ENCODE results near the gene ARTN. TPM values are rescaled to one million over a fixed set of nuclear protein-coding genes. Genes with fewer than 3 reads are reported as not detected.

Gene ARTN, protein sequence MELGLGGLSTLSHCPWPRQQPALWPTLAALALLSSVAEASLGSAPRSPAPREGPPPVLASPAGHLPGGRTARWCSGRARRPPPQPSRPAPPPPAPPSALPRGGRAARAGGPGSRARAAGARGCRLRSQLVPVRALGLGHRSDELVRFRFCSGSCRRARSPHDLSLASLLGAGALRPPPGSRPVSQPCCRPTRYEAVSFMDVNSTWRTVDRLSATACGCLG
- total RNA-seq, result under 1 TPM; 0.26 to 0.48 TPM

DNA sequence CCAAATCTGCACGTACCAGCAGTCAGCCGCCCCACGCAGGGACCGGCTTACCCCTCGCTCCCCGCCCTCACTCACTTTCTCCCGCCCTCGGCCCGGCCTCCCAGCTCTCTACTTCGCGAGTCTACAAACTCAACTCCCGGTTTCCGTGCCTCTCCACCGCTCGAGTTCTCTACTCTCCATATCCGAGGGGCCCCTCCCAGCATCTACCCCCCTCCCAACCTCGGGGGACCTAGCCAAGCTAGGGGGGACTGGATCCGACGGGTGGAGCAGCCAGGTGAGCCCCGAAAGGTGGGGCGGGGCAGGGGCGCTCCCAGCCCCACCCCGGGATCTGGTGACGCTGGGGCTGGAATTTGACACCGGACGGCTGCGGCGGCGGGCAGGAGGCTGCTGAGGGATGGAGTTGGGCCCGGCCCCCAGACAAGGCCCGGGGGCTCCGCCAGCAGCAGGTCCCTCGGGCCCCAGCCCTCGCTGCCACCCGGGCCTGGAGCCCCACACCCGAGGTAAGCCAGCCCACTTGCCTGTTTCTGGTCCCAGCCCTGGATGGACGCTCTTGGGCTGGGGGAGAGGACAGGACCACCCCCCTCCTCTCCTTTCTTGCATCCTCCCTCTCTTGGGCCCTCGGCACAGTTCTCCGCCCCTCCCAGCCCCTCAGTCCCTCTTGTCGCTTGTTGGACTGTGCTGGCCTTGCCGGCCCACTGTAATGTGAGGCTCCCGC is at the start of gene ARTN:
Gene ARTN, plus strand, starts transcription at position 416 of the 715 bp plus-strand sequence. CDS start 1,856 bp downstream, outside the sequence.
- intact Hi-C loops (cut with DNase I, micrococcal nuclease), result loop anchor here (1.0 to 10.0 kb wide), 6 partner anchors 114 to 709 kb away; partner anchors contain the start of gene ST3GAL3 (in 1 of the 2)
- Mint-ChIP-seq H3K27ac (no peak within 1 kb of the TSS), H3K4me3 (peak within 1 kb of the TSS; percentile 16)

DNA sequence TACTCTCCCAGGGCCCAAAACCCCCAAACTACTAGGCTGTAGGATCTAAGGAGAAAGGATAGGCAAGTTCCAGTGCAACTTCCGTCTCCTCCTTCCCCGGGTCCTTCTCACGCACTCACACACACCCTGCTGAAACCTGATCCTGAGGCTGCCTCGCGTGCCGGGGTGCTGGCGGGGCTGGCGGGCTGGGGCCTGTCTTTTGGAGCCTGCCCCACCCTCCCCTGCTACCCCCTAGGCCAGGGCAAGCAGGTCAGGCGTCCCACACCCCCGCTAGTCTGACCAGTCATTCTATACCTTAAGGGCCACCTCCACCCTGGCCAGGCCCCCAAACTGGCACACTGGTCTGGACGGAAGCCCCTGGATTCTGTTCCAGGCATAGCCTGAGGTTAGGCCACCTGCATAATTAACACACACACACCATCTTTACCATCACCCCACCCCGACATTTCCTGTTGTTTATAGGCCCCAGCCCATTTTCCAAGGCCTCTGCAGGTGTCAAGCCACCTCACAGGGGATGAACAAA is 48.3 kb upstream of the ARTN start:
- Mint-ChIP-seq H3K4me3 (no peak overlapping the region), H3K27me3 (no peaks in the 10 kb centered on the region), H3K27ac (no peak overlapping the region), H3K36me3 (ENCODE audit: low read depth) (no peaks in the 10 kb centered on the region), H3K4me1 (no peaks in the 10 kb centered on the region), H3K9me3 (ENCODE audit: low read depth) (no peaks in the 10 kb centered on the region)
- intact Hi-C loops (cut with DNase I, micrococcal nuclease), result no loop called here
- ChIA-PET POLR2A (no interaction called here), CTCF (interaction anchor here (0.6 kb wide), 1 partner anchor 362 kb away, joined by 3 read pairs; no protein-coding TSS in a partner anchor)
- DNase-seq (no peak), ATAC-seq (no peak)

More for the DNA sequence above, at the start of gene ARTN:
- Mint-ChIP-seq H3K9me3 (ENCODE audit: low read depth) (no peaks in the 10 kb centered on the region), H3K27me3 (peaks cover 25% of the 10 kb centered on the region), H3K4me1 (peaks cover 15% of the 10 kb centered on the region), H3K36me3 (ENCODE audit: low read depth) (no peaks in the 10 kb centered on the region)
- ChIA-PET POLR2A (interaction anchor here (0.6 to 1.0 kb wide), 2 partner anchors 12 to 279 kb away, joined by 3 to 4 read pairs; no protein-coding TSS in a partner anchor), CTCF (interaction anchor here (0.5 to 6.1 kb wide), 28 partner anchors 8 to 899 kb away, joined by 3 to 136 read pairs (median 6); partner anchors contain the start of genes IPO13, KDM4A and PTPRF)
- peak; percentile 8 for ATAC-seq
- no peak for DNase-seq

DNA sequence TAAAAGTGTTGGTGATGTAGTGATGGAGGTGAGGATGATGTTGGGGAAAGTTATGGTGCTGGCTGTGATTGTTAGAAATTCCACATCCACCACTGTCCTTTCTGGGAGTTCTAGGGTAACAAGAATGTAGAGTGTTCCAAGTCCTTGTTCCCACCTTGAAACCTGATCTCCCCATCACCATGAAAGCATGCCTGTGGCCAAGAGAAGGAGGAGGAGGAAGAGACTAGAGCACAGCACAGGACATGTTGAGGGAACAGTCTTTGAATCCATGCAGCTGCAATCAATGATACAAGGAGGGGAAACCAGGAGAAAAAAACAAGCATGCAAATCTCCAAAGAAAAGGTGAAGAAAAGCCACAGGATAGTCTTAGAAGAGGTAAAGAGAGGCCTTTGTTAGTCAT is 45.9 kb upstream of the ARTN start:
- POLR2A ChIA-PET, result no interaction called here
- ATAC-seq, result no peak
- no peaks in the 10 kb centered on the region for H3K27me3 Mint-ChIP-seq
- intact Hi-C loops (cut with DNase I, micrococcal nuclease), result no loop called here
- no peak overlapping the region for H3K27ac Mint-ChIP-seq
- CTCF ChIA-PET, result no interaction called here
- no peaks in the 10 kb centered on the region for H3K36me3 Mint-ChIP-seq (ENCODE audit: low read depth)
- no peak overlapping the region for H3K4me3 Mint-ChIP-seq
- H3K9me3 Mint-ChIP-seq (ENCODE audit: low read depth), result no peaks in the 10 kb centered on the region
- DNase-seq, result no peak
- no peaks in the 10 kb centered on the region for H3K4me1 Mint-ChIP-seq

DNA sequence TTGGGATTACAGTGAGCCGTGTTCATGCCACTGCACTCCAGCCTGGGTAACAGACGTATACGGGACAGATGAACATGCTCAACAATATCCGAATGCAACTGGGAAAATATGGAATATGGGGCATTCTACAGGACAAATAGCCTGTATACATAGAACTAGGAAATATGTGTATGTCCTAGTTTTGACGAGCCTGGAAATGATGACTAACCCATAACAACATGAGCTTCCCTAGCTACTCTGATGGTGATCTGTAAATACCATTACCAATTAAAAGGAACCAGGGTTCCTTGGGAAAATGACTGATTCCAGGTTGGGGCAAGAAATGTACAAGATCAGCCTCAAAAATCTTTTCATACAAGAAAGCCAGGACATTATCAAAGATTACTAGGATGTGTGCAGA is 42.8 kb upstream of the ARTN start:
- intact Hi-C loops (cut with DNase I, micrococcal nuclease), result no loop called here
- no peaks in the 10 kb centered on the region for H3K27me3 Mint-ChIP-seq
- ATAC-seq (no peak), DNase-seq (no peak)
- peaks cover 7% of the 10 kb centered on the region for H3K36me3 Mint-ChIP-seq (ENCODE audit: low read depth)
- H3K27ac Mint-ChIP-seq, result no peak overlapping the region
- H3K9me3 Mint-ChIP-seq (ENCODE audit: low read depth), result no peaks in the 10 kb centered on the region
- POLR2A ChIA-PET, result no interaction called here
- H3K4me3 Mint-ChIP-seq, result no peak overlapping the region
- no peaks in the 10 kb centered on the region for H3K4me1 Mint-ChIP-seq
- CTCF ChIA-PET, result interaction anchor here (1.0 to 2.7 kb wide), 3 partner anchors 21 to 128 kb away, joined by 3 to 8 read pairs (median 7); partner anchors contain the start of gene ARTN

DNA sequence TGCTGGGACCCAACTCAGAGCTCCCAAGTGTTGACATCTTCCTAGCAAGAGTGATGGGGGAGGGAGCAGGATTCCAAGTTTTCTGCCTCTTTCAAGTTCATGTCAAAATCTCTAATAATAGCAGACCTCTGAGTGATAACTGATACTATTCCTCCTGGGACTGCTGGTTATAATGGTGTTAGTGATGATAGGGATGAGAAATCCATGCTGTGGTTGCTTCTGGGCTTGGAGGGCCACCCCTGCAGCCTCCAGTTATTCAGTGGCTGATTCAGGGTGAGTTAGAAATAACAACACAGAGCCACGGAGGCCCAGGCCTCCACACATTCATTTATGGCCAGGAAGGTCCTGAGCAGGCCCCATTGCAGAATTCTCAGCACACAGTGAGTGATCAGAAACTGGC is 40.6 kb upstream of the ARTN start:
- Mint-ChIP-seq H3K4me1 (no peaks in the 10 kb centered on the region), H3K27me3 (no peaks in the 10 kb centered on the region), H3K4me3 (no peak overlapping the region), H3K9me3 (ENCODE audit: low read depth) (no peaks in the 10 kb centered on the region), H3K27ac (no peak overlapping the region), H3K36me3 (ENCODE audit: low read depth) (peaks cover 12% of the 10 kb centered on the region)
- DNase-seq (no peak), ATAC-seq (no peak)
- POLR2A ChIA-PET, result no interaction called here
- CTCF ChIA-PET, result interaction anchor here (0.6 to 0.9 kb wide), 3 partner anchors 116 to 143 kb away, joined by 3 to 5 read pairs (median 3); no protein-coding TSS in a partner anchor
- intact Hi-C loops (cut with DNase I, micrococcal nuclease), result no loop called here

DNA sequence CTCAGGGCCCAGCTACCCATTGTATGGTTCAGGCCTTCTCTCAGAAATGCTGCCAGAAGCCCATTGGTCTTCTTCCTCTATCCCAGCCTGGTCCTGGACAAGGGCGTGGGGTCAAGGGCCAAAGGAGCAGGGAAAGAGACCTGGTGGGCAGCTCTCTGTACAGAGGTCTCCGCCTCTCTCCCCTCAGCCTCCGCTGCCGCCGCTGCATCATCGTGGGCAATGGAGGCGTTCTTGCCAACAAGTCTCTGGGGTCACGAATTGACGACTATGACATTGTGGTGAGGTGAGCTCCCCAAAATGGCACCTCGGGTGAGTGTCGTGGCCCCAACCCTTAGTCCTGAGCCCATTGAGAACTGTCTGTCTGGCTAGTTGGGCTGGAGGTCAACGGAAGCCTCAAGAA is 34.6 kb upstream of the ARTN start:
- intact Hi-C loops (cut with DNase I, micrococcal nuclease), result no loop called here
- no peak for ATAC-seq
- Mint-ChIP-seq H3K27me3 (no peaks in the 10 kb centered on the region), H3K9me3 (ENCODE audit: low read depth) (no peaks in the 10 kb centered on the region), H3K4me1 (no peaks in the 10 kb centered on the region), H3K27ac (no peak overlapping the region), H3K4me3 (no peak overlapping the region), H3K36me3 (ENCODE audit: low read depth) (peaks cover 16% of the 10 kb centered on the region)
- CTCF ChIA-PET, result interaction anchor here (0.7 kb wide), 1 partner anchor 115 kb away, joined by 3 read pairs; no protein-coding TSS in a partner anchor
- POLR2A ChIA-PET, result no interaction called here
- DNase-seq, result no peak

DNA sequence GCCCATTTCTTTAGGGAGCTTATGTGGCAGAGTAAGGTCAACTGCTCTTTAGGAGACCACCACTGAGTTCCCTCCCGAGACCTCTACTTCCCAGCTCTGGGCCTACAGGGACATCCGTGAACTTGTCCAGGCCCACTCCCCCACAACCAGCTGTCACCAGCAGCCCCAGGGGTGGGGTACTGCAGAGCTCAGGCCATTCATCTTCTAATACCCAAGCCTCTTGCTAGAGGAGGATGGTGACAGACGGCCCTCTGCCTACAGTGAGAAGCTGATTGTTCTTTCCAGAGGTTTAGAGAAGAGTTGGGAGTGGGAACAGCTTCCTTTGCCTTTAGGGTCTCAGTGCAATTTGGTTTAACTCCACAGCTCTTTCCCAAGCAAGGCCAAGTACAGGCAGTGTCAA is 33.2 kb upstream of the ARTN start:
- no peak overlapping the region for H3K4me3 Mint-ChIP-seq
- no peaks in the 10 kb centered on the region for H3K27me3 Mint-ChIP-seq
- POLR2A ChIA-PET, result no interaction called here
- no peaks in the 10 kb centered on the region for H3K4me1 Mint-ChIP-seq
- CTCF ChIA-PET, result interaction anchor here (0.9 to 1.0 kb wide), 4 partner anchors 33 to 199 kb away, joined by 3 to 6 read pairs (median 3); partner anchors contain the start of gene ARTN
- no peak for DNase-seq
- H3K9me3 Mint-ChIP-seq (ENCODE audit: low read depth), result no peaks in the 10 kb centered on the region
- H3K27ac Mint-ChIP-seq, result no peak overlapping the region
- peaks cover 9% of the 10 kb centered on the region for H3K36me3 Mint-ChIP-seq (ENCODE audit: low read depth)
- intact Hi-C loops (cut with DNase I, micrococcal nuclease), result no loop called here
- ATAC-seq, result no peak

DNA sequence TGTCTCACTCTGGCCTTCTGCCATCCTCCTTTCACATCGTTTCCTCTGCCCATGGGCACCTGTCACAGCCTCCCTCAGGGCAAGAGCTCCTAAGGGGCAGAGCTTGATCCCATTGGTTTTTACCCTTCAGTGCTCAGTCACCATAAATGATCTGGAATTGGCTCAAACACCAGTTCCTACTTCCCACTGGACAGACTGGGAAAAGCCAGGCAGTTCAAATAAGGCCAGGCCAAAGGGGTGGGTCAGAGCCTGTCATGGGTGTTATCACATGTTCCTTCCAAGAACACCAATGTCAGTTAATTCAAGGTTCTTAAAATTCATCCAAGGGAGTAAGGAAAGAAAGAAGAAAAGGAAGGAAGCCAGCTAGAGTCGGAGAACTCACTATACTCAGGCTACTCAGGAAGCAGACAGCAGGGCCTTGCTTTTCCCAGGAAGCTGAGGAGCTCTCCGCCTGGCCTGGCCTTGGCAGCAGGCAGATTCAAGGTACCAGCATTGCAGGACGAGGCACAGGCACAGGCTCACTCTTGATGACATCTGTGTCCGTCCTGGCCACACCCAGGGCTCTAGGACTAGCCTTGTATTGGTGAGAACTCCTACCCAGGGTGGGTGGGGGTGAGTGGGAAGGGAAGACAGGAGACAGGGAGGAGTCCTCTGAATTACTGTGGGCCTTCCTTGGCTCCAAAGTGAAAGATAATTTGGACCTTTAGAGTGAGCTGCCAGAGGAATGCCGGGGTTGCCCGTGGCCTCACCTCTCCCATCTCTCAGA is 32.2 kb upstream of the ARTN start:
- ChIA-PET POLR2A (no interaction called here), CTCF (interaction anchor here (0.5 kb wide), 1 partner anchor 726 kb away, joined by 3 read pairs; no protein-coding TSS in a partner anchor)
- intact Hi-C loops (cut with DNase I, micrococcal nuclease), result no loop called here
- no peaks in the 10 kb centered on the region for H3K4me1 Mint-ChIP-seq
- H3K4me3 Mint-ChIP-seq, result no peak overlapping the region
- no peak for DNase-seq
- ATAC-seq, result no peak
- H3K9me3 Mint-ChIP-seq (ENCODE audit: low read depth), result no peaks in the 10 kb centered on the region
- H3K27me3 Mint-ChIP-seq, result no peaks in the 10 kb centered on the region
- peaks cover 9% of the 10 kb centered on the region for H3K36me3 Mint-ChIP-seq (ENCODE audit: low read depth)
- no peak overlapping the region for H3K27ac Mint-ChIP-seq

DNA sequence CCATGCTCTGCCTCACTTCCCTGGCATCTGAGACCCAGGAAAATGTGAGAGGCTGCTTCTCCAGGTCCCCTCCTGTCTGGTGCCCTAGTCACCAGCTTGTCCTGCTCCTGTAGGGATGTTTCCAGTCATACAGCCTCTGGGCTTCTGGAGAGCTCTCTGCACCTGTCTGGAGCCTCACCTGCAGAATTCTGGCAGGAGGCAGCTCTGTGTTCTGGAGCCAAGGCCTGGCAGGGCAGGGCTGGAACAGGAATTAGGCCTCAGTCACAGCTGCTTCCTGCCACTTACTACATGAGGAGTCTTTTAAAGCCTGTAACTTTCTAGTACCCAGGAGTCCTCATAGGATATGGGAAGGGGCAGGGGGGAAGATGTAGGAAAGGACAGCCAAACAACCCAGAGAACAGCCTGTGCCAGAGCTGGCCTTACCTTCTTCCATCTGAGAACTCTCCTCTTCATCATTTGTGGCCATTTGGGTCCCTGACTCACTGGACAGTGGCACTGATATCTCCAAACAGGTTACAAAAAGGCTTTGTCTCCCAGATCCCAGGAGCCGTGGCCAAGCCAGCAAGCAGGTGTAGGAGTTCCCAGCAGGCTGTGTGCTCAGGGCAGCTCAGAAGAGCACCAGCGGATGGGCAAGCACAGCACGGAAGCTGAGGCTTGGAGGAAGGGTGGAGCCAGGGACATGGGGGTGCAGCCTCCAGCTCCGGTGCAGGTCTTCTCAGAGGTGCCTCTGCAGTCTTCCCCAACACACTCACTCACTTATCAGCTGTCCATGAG is 31.4 kb upstream of the ARTN start:
- ATAC-seq (no peak), DNase-seq (no peak)
- Mint-ChIP-seq H3K36me3 (ENCODE audit: low read depth) (peaks cover 7% of the 10 kb centered on the region), H3K27me3 (no peaks in the 10 kb centered on the region), H3K9me3 (ENCODE audit: low read depth) (no peaks in the 10 kb centered on the region), H3K4me1 (no peaks in the 10 kb centered on the region), H3K27ac (no peak overlapping the region), H3K4me3 (no peak overlapping the region)
- ChIA-PET CTCF (interaction anchor here (0.5 to 0.7 kb wide), 2 partner anchors 9 to 377 kb away, joined by 3 to 4 read pairs; no protein-coding TSS in a partner anchor), POLR2A (interaction anchor here (0.6 kb wide), 1 partner anchor 138 kb away, joined by 5 read pairs; no protein-coding TSS in a partner anchor)
- intact Hi-C loops (cut with DNase I, micrococcal nuclease), result no loop called here

DNA sequence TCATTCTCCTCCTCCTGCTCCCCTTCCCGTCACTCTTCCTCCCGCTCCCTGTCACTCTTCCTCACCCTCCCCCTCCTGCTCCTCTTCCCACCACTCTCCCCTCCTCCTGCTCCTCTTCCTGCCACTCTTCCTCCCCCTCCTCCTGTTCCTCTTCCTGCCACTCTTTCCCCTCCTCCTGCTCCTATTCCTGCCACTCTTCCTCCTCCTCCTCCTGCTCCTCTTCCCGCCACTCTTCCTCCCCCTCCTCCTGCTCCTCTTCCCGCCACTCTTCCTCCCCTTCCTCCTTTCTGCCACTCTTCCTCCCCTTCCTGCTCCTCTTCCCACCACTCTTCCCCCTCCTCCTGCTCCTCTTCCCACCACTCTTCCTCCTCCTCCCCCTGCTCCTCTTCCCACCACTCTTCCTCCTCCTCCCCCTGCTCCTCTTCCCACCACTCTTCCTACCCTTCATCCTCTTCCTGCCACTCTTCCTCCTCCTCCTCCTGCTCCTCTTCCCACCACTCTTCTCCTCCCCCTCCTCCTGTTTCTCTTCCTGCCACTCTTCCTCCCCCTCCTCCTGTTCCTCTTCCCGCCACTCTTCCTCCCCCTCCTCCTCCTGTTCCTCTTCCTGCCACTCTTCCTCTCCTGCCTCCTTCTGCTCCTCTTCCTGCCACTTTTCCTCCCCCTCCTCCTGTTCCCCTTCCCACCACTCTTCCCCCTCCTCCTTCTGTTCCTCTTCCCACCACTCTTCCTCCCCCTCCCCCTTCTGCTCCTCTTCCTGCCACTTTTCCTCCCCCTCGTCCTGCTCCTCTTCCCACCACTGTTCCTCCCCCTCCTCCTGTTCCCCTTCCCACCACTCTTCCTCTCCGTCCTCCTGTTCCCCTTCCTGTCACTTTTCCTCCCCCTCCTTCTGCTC is 28.7 kb upstream of the ARTN start:
- no peaks in the 10 kb centered on the region for H3K27me3 Mint-ChIP-seq
- DNase-seq, result no peak
- H3K27ac Mint-ChIP-seq, result no peak overlapping the region
- no peaks in the 10 kb centered on the region for H3K9me3 Mint-ChIP-seq (ENCODE audit: low read depth)
- no peaks in the 10 kb centered on the region for H3K36me3 Mint-ChIP-seq (ENCODE audit: low read depth)
- ChIA-PET POLR2A (no interaction called here), CTCF (no interaction called here)
- no peak for ATAC-seq
- intact Hi-C loops (cut with DNase I, micrococcal nuclease), result no loop called here
- H3K4me1 Mint-ChIP-seq, result no peaks in the 10 kb centered on the region
- H3K4me3 Mint-ChIP-seq, result no peak overlapping the region
